Measurements from ENCODE around the gene COPG2. TPM values are rescaled to one million over a fixed set of nuclear protein-coding genes. Genes with fewer than 3 reads are reported as not detected.
"Not testable (repeated sequence)": the region's sequence is repeated elsewhere in the genome, so short reads cannot be mapped to it uniquely, and the experiment has no call there.

The COPG2 gene
- total RNA-seq, 2 experiments from 2014 or later, result 29.9 to 32.2 TPM

DNA sequence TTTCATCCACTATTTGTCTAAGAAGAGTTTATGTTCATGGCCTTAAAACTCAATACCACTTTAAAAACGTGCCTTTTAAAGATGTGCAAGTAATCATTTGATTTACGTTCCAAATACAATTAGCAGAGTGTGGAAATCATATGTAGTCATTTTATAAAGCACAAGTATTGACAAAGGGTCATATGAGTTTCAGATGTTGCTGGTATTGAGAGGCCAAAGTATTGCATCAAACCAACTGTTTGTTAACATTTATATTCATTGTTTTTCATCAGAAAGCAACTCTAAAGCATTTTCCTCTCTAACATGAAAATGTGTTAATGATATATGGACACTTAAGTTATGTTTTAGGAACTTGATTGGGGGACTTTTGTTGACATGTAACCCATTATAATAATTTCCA is 29.3 kb upstream of the COPG2 start:
- Histone ChIP-seq H3K27ac (ENCODE audit: low read depth, low read length, poor library complexity, severe bottlenecking) (no peak overlapping the region), H3K9me2 (ENCODE audit: insufficient read depth, low read length) (no peaks in the 10 kb centered on the region), H3K79me2 (ENCODE audit: insufficient read depth, low read depth, low read length) (no peaks in the 10 kb centered on the region), H4K20me1 (ENCODE audit: insufficient read depth, low read length) (no peaks in the 10 kb centered on the region), H3K36me3 (ENCODE audit: insufficient read depth, low read length) (no peaks in the 10 kb centered on the region), H3K4me2 (ENCODE audit: low read length) (no peak overlapping the region), H3K4me1 (ENCODE audit: insufficient read depth, low read length, poor library complexity, severe bottlenecking) (no peaks in the 10 kb centered on the region), H3K4me3 (ENCODE audit: low read depth, low read length, poor library complexity, severe bottlenecking) (no peak overlapping the region), H2AFZ (ENCODE audit: low read length) (no peak overlapping the region), H3K9me3 (ENCODE audit: low read length) (no peaks in the 10 kb centered on the region)
- ChIA-PET CTCF (ENCODE audit: unreplicated experiment) (no interaction called here), POLR2A (no interaction called here)
- no TSS peak for BruUV-seq (replicated peaks)
- DNase-seq (ENCODE audit: low spot score), result no peak
- intact Hi-C loops (cut with micrococcal nuclease; ENCODE audit: unreplicated experiment), result no loop called here
- TF ChIP-seq EZH2phosphoT487 (IDR thresholded peaks at IDR 0.05; ENCODE audit: borderline replicate concordance, low read depth, low read length), result no peak
- TF ChIP-seq, protein P1, sequence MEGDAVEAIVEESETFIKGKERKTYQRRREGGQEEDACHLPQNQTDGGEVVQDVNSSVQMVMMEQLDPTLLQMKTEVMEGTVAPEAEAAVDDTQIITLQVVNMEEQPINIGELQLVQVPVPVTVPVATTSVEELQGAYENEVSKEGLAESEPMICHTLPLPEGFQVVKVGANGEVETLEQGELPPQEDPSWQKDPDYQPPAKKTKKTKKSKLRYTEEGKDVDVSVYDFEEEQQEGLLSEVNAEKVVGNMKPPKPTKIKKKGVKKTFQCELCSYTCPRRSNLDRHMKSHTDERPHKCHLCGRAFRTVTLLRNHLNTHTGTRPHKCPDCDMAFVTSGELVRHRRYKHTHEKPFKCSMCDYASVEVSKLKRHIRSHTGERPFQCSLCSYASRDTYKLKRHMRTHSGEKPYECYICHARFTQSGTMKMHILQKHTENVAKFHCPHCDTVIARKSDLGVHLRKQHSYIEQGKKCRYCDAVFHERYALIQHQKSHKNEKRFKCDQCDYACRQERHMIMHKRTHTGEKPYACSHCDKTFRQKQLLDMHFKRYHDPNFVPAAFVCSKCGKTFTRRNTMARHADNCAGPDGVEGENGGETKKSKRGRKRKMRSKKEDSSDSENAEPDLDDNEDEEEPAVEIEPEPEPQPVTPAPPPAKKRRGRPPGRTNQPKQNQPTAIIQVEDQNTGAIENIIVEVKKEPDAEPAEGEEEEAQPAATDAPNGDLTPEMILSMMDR (conservative IDR thresholded peaks at IDR 0.05; ENCODE audit: low read length), result no peak

DNA sequence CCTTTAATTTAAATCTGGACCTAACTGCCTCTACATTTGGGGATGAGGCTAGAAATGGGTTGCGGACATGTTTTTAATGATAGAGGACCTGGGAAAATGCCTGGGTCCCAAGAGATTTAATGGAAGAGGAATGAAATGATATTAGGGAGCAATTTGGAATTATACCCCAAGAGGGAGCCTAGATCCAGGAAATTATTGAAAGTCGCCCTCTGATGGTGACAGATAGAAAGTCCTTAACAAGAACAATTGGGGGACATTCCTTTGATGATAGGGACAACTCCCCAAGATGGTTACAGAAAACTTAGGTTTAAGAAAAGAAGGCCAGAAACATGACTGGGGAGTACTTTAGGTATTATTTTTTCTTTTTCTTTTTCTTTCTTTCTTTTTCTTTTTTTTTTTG is 27.3 kb upstream of the COPG2 start:
- Histone ChIP-seq H3K36me3 (ENCODE audit: insufficient read depth, low read length) (no peaks in the 10 kb centered on the region), H3K27ac (ENCODE audit: low read depth, low read length, poor library complexity, severe bottlenecking) (no peak overlapping the region), H2AFZ (ENCODE audit: low read length) (no peak overlapping the region), H3K79me2 (ENCODE audit: insufficient read depth, low read depth, low read length) (no peaks in the 10 kb centered on the region), H3K4me1 (ENCODE audit: insufficient read depth, low read length, poor library complexity, severe bottlenecking) (no peaks in the 10 kb centered on the region), H4K20me1 (ENCODE audit: insufficient read depth, low read length) (no peaks in the 10 kb centered on the region), H3K4me3 (ENCODE audit: low read depth, low read length, poor library complexity, severe bottlenecking) (no peak overlapping the region), H3K9me2 (ENCODE audit: insufficient read depth, low read length) (no peaks in the 10 kb centered on the region), H3K4me2 (ENCODE audit: low read length) (no peak overlapping the region), H3K9me3 (ENCODE audit: low read length) (no peaks in the 10 kb centered on the region)
- no TSS peak for BruUV-seq (replicated peaks)
- intact Hi-C loops (cut with micrococcal nuclease; ENCODE audit: unreplicated experiment), result no loop called here
- POLR2A ChIA-PET, result no interaction called here
- TF ChIP-seq, protein P1 (conservative IDR thresholded peaks at IDR 0.05; ENCODE audit: low read length), result peak; percentile 73
- no peak for TF ChIP-seq EZH2phosphoT487 (IDR thresholded peaks at IDR 0.05; ENCODE audit: borderline replicate concordance, low read depth, low read length)
- CTCF ChIA-PET (ENCODE audit: unreplicated experiment), result no interaction called here
- peak; percentile 18 for DNase-seq (ENCODE audit: low spot score)

DNA sequence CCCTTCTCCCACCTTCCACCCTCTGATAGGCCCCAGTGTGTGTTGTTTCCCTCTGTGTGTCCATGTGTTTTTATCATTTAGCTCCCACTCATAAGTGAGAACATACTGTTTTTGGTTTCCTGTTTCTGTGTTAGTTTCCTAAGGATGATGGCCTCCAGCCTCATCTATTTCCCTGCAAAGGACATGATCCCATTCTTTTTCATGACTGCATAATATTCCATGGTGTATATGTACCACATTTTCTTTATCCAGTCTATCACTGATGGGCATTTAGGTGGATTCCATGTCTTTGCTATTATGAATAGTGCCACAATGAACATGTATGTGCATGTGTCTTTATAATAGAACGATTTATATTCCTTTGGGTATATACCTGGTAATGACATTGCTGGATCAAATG is 23.8 kb upstream of the COPG2 start:
- intact Hi-C loops (cut with micrococcal nuclease; ENCODE audit: unreplicated experiment); DNase-seq (ENCODE audit: low spot score); CTCF ChIA-PET (ENCODE audit: unreplicated experiment): not testable (repeated sequence)

More for the DNA sequence above, 23.8 kb upstream of the COPG2 start:
- H3K79me2 ChIP-seq (ENCODE audit: insufficient read depth, low read depth, low read length); H4K20me1 ChIP-seq (ENCODE audit: insufficient read depth, low read length); H3K4me3 ChIP-seq (ENCODE audit: low read depth, low read length, poor library complexity, severe bottlenecking); H3K4me1 ChIP-seq (ENCODE audit: insufficient read depth, low read length, poor library complexity, severe bottlenecking); H2AFZ ChIP-seq (ENCODE audit: low read length); BruUV-seq (replicated peaks); POLR2A ChIA-PET; H3K27ac ChIP-seq (ENCODE audit: low read depth, low read length, poor library complexity, severe bottlenecking); H3K36me3 ChIP-seq (ENCODE audit: insufficient read depth, low read length); H3K4me2 ChIP-seq (ENCODE audit: low read length); H3K9me2 ChIP-seq (ENCODE audit: insufficient read depth, low read length): not testable (repeated sequence)
- H3K9me3 ChIP-seq (ENCODE audit: low read length), result peaks cover 16% of the 10 kb centered on the region

All from OCI-LY7 (cell line).